Measurements from ENCODE around the gene HPCAL1. TPM values are rescaled to one million over a fixed set of nuclear protein-coding genes. Genes with fewer than 3 reads are reported as not detected.

The HPCAL1 gene
- total RNA-seq, 2 donors from 2014 or later = 41.0 to 66.3 TPM

GRCh38 chr2:10419553-10420257 lies 117.0 kb downstream of the HPCAL1 start:
- intact Hi-C loops (cut with DNase I) = no loop called here
- Histone ChIP-seq H3K27ac (no peak overlapping the region), H3K36me3 (replicated peaks in 1 of 2; ENCODE audit: insufficient read depth in 1 of 2, low read depth in 2 of 2) (peaks cover 0 to 9% of the 10 kb centered on the region in 2 donors), H3K4me3 (no peak overlapping the region), H3K4me1 (peaks cover 25% of the 10 kb centered on the region), H3K27me3 (no peaks in the 10 kb centered on the region), H3K9me3 (no peaks in the 10 kb centered on the region)
- no peak for TF ChIP-seq CTCF (IDR thresholded peaks at IDR 0.05)
- TF ChIP-seq POLR2A (IDR thresholded peaks at IDR 0.05) = no peak
- 95 to 96% methylated on average over 40 to 54 of the region's 54 CpGs for WGBS, 2 donors
- no peak for DNase-seq
- no peak for ATAC-seq

GRCh38 chr2:10422251-10422650 lies 119.5 kb downstream of the HPCAL1 start:
- Histone ChIP-seq H3K4me1 (peaks cover 7% of the 10 kb centered on the region), H3K27me3 (no peaks in the 10 kb centered on the region), H3K27ac (no peak overlapping the region), H3K4me3 (no peak overlapping the region), H3K36me3 (replicated peaks in 1 of 2; ENCODE audit: insufficient read depth in 1 of 2, low read depth in 2 of 2) (peaks cover 6 to 14% of the 10 kb centered on the region in 2 donors), H3K9me3 (no peaks in the 10 kb centered on the region)
- DNase-seq (no peak), ATAC-seq (no peak)
- intact Hi-C loops (cut with DNase I) = no loop called here
- TF ChIP-seq CTCF (IDR thresholded peaks at IDR 0.05) (no peak), POLR2A (IDR thresholded peaks at IDR 0.05) (no peak)
- WGBS, 2 donors = 95 to 96% methylated on average over 6 of the region's 6 CpGs

- DNase-seq (no peak), ATAC-seq (no peak)
- Histone ChIP-seq H3K9me3 (no peaks in the 10 kb centered on the region), H3K36me3 (replicated peaks in 1 of 2; ENCODE audit: insufficient read depth in 1 of 2, low read depth in 2 of 2) (peaks cover 6 to 14% of the 10 kb centered on the region in 2 donors), H3K4me3 (no peak overlapping the region), H3K27ac (no peak overlapping the region), H3K27me3 (no peaks in the 10 kb centered on the region), H3K4me1 (peaks cover under 1% of the 10 kb centered on the region)
- 94 to 100% methylated on average over 11 to 24 of the region's 24 CpGs for WGBS, 2 donors
- intact Hi-C loops (cut with DNase I) = no loop called here
- TF ChIP-seq CTCF (IDR thresholded peaks at IDR 0.05) (no peak), POLR2A (IDR thresholded peaks at IDR 0.05) (no peak)
Measured at GRCh38 chr2:10422732-10423399, 120.2 kb downstream of the HPCAL1 start.

- H3K36me3 ChIP-seq (replicated peaks in 1 of 2; ENCODE audit: insufficient read depth in 1 of 2, low read depth in 2 of 2) = peaks cover 6 to 14% of the 10 kb centered on the region in 2 donors
- DNase-seq = no peak
- TF ChIP-seq POLR2A (IDR thresholded peaks at IDR 0.05) (no peak), CTCF (IDR thresholded peaks at IDR 0.05) (no peak)
- no peaks in the 10 kb centered on the region for H3K27me3 ChIP-seq
- no peaks in the 10 kb centered on the region for H3K9me3 ChIP-seq
- no peaks in the 10 kb centered on the region for H3K4me1 ChIP-seq
- intact Hi-C loops (cut with DNase I) = no loop called here
- ATAC-seq = no peak
- WGBS, 2 donors = 77 to 100% methylated on average over 2 to 6 of the region's 6 CpGs
- H3K4me3 ChIP-seq = no peak overlapping the region
- no peak overlapping the region for H3K27ac ChIP-seq
Measured at GRCh38 chr2:10423400-10423774, 120.7 kb downstream of the HPCAL1 start.

All from body of pancreas (tissue), 4 donors.